PFSK-1 (cell line): ENCODE measurements around the gene MMP11.
A peak's percentile ranks its signal among the peaks of the same experiment; 100 is the strongest.

Source experiments
- FOXP2 ChIP-seq: optimal IDR thresholded peaks from 2 replicates; pipeline ENCODE3; 2011; ENCODE audit warnings: borderline replicate concordance, control low read depth, inconsistent platforms; ENCODE audit not compliant: insufficient read depth; ENCODE audit errors: extremely low read length, extremely low read depth
- POLR2AphosphoS5 ChIP-seq: IDR thresholded peaks from 2 replicates; pipeline ENCODE4 v1.6.1; 2012; ENCODE audit warnings: low read depth, mild to moderate bottlenecking, control low read depth, low read length, moderate library complexity
- REST ChIP-seq, 2 experiments: IDR thresholded peaks; 2 replicates each; pipeline versions ENCODE4 v1.6.1 to v1.8.0; 2011 to 2012; ENCODE audit warnings: low read depth in 2 of 2, low read length in 2 of 2, control low read depth in 1 of 2, inconsistent platforms in 1 of 2, mild to moderate bottlenecking in 1 of 2, moderate library complexity in 1 of 2; ENCODE audit not compliant: insufficient read depth in 1 of 2
- SIN3A ChIP-seq: IDR thresholded peaks from 2 replicates; pipeline ENCODE4 v1.6.1; 2012; ENCODE audit warnings: mild to moderate bottlenecking, low read length, moderate library complexity, borderline replicate concordance; ENCODE audit not compliant: insufficient read depth
- TAF1 ChIP-seq: IDR thresholded peaks from 2 replicates; pipeline ENCODE4 v1.6.1; 2012; ENCODE audit warnings: low read length, control low read depth, borderline replicate concordance; ENCODE audit not compliant: insufficient read depth

Gene MMP11

GRCh38 chr22:23763954-23764353 is 8.7 kb upstream of the MMP11 start:
- TF ChIP-seq REST (IDR thresholded peaks at IDR 0.05; ENCODE audit: insufficient read depth in 1 of 2, low read depth in 2 of 2, low read length in 2 of 2) = no peak
- TF ChIP-seq POLR2AphosphoS5 = no peak
- no peak for TF ChIP-seq FOXP2
- no peak for TF ChIP-seq TAF1

- TF ChIP-seq FOXP2 = no peak
- TF ChIP-seq TAF1 = no peak
- no peak for TF ChIP-seq POLR2AphosphoS5
- no peak for TF ChIP-seq SIN3A
- TF ChIP-seq REST (IDR thresholded peaks at IDR 0.05; ENCODE audit: insufficient read depth in 1 of 2, low read depth in 2 of 2, low read length in 2 of 2) = no peak
Measured at GRCh38 chr22:23764899-23765881, 7.5 kb upstream of the MMP11 start.

GRCh38 chr22:23767303-23767672 is 5.4 kb upstream of the MMP11 start:
- TF ChIP-seq REST (IDR thresholded peaks at IDR 0.05; ENCODE audit: insufficient read depth in 1 of 2, low read depth in 2 of 2, low read length in 2 of 2) (no peak), SIN3A (no peak), TAF1 (no peak), FOXP2 (no peak), POLR2AphosphoS5 (no peak)

GRCh38 chr22:23767673-23768548 is 4.7 kb upstream of the MMP11 start, which contains the start of gene CHCHD10:
TSS of gene CHCHD10 (minus strand) at chr22:23767972. CDS start at chr22:23767874, 98 bp downstream.
- TF ChIP-seq REST (IDR thresholded peaks at IDR 0.05; ENCODE audit: insufficient read depth in 1 of 2, low read depth in 2 of 2, low read length in 2 of 2) = peak; percentile 12 to 28; a peak in 1 of 4 replicates
- no peak for TF ChIP-seq FOXP2
- peak; percentile 90 for TF ChIP-seq POLR2AphosphoS5
- 0 out of 2 replicates have a peak, but pooled peaks have one; percentile 45 for TF ChIP-seq SIN3A
- TF ChIP-seq TAF1 = peak; percentile 55; the same call in 1 of the 2 replicates
